Measurements from ENCODE around the gene MS4A18. TPM values are rescaled to one million over a fixed set of nuclear protein-coding genes. Genes with fewer than 3 reads are reported as not detected.
"Not testable (repeated sequence)": the region's sequence is repeated elsewhere in the genome, so short reads cannot be mapped to it uniquely, and the experiment has no call there.

MS4A18 gene
- total RNA-seq (2014; rRNA removed; shearing (Covaris generic)) (not detected in 2 replicates), polyA plus RNA-seq (2016; fragmentation: Nextera tagmentation; extraction: Ambion mirVana) (not detected in 2 replicates)

DNA sequence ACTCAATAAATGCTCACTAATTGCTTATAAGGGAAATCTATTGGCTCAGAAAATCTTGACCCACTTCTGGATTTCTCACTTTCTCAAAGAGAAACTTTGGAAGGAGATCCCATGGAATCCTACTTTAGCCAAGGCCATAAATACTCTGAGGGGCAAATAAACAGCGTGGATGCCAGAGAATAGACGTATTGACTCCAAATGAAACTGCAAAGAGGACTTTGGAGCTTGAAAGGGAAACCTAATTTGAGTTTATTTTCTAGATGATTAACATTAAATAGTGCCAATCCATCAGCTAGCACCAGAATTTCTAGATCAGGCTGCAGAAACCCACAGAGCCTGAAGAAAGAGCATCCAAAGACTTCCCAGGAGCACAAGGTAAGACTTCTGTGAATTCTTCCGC is at the start of gene MS4A18:
MS4A18 (plus strand) TSS at position 301 of the 400 bp plus-strand sequence.
- Histone ChIP-seq H3K4me2 (ENCODE audit: unreplicated experiment) (no peak within 1 kb of the TSS), H3K9ac (no peak within 1 kb of the TSS), H3F3A (ENCODE audit: insufficient read depth) (no peaks in the 10 kb centered on the region), H3K9me3 (ENCODE audit: low read depth) (no peaks in the 10 kb centered on the region), H3K79me2 (ENCODE audit: insufficient read depth) (no peaks in the 10 kb centered on the region), H3K4me3 (no peak within 1 kb of the TSS), H3K36me3 (ENCODE audit: low read depth) (no peaks in the 10 kb centered on the region), H3K9me2 (ENCODE audit: insufficient read depth) (no peaks in the 10 kb centered on the region), H3K27me3 (replicated peaks; ENCODE audit: insufficient read depth) (no peaks in the 10 kb centered on the region), H2AFZ (no peak within 1 kb of the TSS), H3K27ac (no peak within 1 kb of the TSS), H3K4me1 (ENCODE audit: insufficient read depth) (no peaks in the 10 kb centered on the region), H4K20me1 (ENCODE audit: insufficient read depth) (no peaks in the 10 kb centered on the region)
- in situ Hi-C loops (cut with MboI), result no loop called here
- TF ChIP-seq EZH2phosphoT487 (IDR thresholded peaks at IDR 0.05; ENCODE audit: insufficient read depth, low read depth) (no peak), EZH2 (IDR thresholded peaks at IDR 0.05; ENCODE audit: insufficient read depth, poor library complexity, severe bottlenecking) (no peak)
- WGBS, 2 experiments (ENCODE audit: low coverage in 1 of 2, low lambda C conversion rate in 2 of 2, missing lambda C conversion rate in 2 of 2), result 36 to 40% methylated on average over 3 of the region's 3 CpGs
- DNase-seq, result no peak

DNA sequence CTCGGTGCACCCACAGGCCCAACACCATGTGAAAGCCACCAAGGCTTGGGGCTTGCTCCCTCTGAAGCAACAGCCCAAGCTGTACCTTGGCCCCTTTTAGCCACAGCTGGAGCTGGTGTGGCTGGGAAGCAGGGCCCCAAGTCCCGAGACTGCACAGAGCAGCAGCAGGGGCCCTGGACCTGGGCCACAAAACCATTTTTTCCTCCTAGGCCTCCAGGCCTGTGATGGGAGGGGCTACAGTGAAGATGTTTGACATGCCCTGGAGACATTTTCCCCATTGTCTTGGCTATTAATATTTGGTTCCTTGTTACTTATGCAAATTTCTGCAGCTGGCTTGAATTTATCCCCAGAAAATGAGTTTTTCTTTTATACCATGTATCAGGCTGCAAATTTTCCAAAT is 46.3 kb upstream of the MS4A18 start:
- H2AFZ ChIP-seq; H3F3A ChIP-seq (ENCODE audit: insufficient read depth); H3K36me3 ChIP-seq (ENCODE audit: low read depth); H3K9ac ChIP-seq; H3K4me3 ChIP-seq; H3K79me2 ChIP-seq (ENCODE audit: insufficient read depth); H4K20me1 ChIP-seq (ENCODE audit: insufficient read depth); DNase-seq; H3K9me2 ChIP-seq (ENCODE audit: insufficient read depth); H3K27me3 ChIP-seq (replicated peaks; ENCODE audit: insufficient read depth); H3K27ac ChIP-seq; in situ Hi-C loops (cut with MboI); H3K4me1 ChIP-seq (ENCODE audit: insufficient read depth); H3K4me2 ChIP-seq (ENCODE audit: unreplicated experiment); H3K9me3 ChIP-seq (ENCODE audit: low read depth): not testable (repeated sequence)
- WGBS, 2 experiments (ENCODE audit: low coverage in 1 of 2, low lambda C conversion rate in 2 of 2, missing lambda C conversion rate in 2 of 2), result 19 to 39% methylated on average over 2 of the region's 2 CpGs

DNA sequence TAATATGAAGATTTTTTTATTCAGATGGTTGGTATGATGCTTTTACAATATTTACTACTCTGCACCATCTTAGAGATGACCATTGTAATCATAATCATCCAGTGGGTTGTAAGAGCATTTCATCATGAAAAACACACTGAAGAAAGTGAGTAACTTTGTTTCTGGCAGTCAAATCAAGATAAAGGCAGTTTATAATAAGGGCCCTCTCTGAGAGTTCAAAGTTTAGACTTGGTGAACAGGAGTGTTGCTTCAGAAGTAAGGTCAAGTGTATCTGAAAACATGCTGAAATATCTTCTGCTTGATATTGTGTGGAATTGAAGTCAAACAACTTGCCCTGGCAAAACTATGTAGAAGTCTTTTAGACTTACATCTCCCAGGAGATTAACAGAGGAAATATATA is 44.6 kb upstream of the MS4A18 start:
- Histone ChIP-seq H3K9me2 (ENCODE audit: insufficient read depth) (no peaks in the 10 kb centered on the region), H3F3A (ENCODE audit: insufficient read depth) (no peaks in the 10 kb centered on the region), H3K27ac (no peak overlapping the region), H3K27me3 (replicated peaks; ENCODE audit: insufficient read depth) (no peaks in the 10 kb centered on the region), H3K79me2 (ENCODE audit: insufficient read depth) (no peaks in the 10 kb centered on the region), H3K36me3 (ENCODE audit: low read depth) (no peaks in the 10 kb centered on the region), H3K9me3 (ENCODE audit: low read depth) (no peaks in the 10 kb centered on the region), H4K20me1 (ENCODE audit: insufficient read depth) (no peaks in the 10 kb centered on the region), H3K4me3 (no peak overlapping the region), H3K4me2 (ENCODE audit: unreplicated experiment) (no peak overlapping the region), H3K9ac (no peak overlapping the region), H2AFZ (no peak overlapping the region), H3K4me1 (ENCODE audit: insufficient read depth) (no peaks in the 10 kb centered on the region)
- TF ChIP-seq EZH2phosphoT487 (IDR thresholded peaks at IDR 0.05; ENCODE audit: insufficient read depth, low read depth), result no peak
- TF ChIP-seq EZH2 (IDR thresholded peaks at IDR 0.05; ENCODE audit: insufficient read depth, poor library complexity, severe bottlenecking), result no peak
- in situ Hi-C loops (cut with MboI), result no loop called here
- DNase-seq, result no peak

DNA sequence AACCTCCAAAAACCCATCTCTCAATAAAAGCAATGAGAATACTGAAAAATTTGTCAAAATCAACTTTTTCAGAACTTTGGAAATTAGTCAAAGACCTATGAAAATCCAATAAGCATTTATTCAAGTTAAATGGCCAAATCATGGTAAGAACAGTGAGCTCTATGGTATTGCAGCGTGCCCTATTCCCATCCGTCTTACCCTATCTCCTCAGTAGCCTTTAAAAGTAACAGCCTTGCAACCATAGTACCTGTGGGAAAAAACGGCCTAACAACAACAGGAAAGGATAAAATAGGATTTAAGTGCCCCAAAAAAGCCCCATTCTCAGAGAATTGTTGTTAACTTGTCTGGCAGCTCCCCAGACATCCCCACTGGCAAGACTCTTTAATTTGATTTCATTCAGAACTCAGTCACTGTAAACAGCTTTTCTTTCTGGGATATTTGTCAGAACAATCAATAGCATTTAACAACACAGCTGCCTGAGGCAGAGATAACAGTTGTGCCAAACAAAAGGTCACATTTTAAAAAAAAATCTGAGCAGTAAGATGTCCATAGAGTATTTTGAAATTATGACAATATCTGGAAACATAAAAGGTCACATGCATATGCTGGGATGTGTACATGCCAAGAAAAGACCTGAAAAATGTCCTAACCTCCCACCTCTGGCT is 43.9 kb upstream of the MS4A18 start:
- DNase-seq, result no peak
- H3K9me3 ChIP-seq (ENCODE audit: low read depth), result no peaks in the 10 kb centered on the region
- H3F3A ChIP-seq (ENCODE audit: insufficient read depth), result no peaks in the 10 kb centered on the region
- H3K27me3 ChIP-seq (replicated peaks; ENCODE audit: insufficient read depth), result no peaks in the 10 kb centered on the region
- H4K20me1 ChIP-seq (ENCODE audit: insufficient read depth), result no peaks in the 10 kb centered on the region
- whole genome bisulfite sequencing, 2 experiments (ENCODE audit: low coverage in 1 of 2, low lambda C conversion rate in 2 of 2, missing lambda C conversion rate in 2 of 2), result 4 to 8% methylated on average over 3 of the region's 3 CpGs
- no peaks in the 10 kb centered on the region for H3K9me2 ChIP-seq (ENCODE audit: insufficient read depth)
- no peak overlapping the region for H3K9ac ChIP-seq
- no peak for TF ChIP-seq EZH2 (IDR thresholded peaks at IDR 0.05; ENCODE audit: insufficient read depth, poor library complexity, severe bottlenecking)
- TF ChIP-seq EZH2phosphoT487 (IDR thresholded peaks at IDR 0.05; ENCODE audit: insufficient read depth, low read depth), result no peak
- no peak overlapping the region for H3K4me3 ChIP-seq
- no peaks in the 10 kb centered on the region for H3K36me3 ChIP-seq (ENCODE audit: low read depth)
- no peak overlapping the region for H3K27ac ChIP-seq
- in situ Hi-C loops (cut with MboI), result no loop called here
- H3K4me1 ChIP-seq (ENCODE audit: insufficient read depth), result no peaks in the 10 kb centered on the region
- no peak overlapping the region for H3K4me2 ChIP-seq (ENCODE audit: unreplicated experiment)
- no peak overlapping the region for H2AFZ ChIP-seq
- H3K79me2 ChIP-seq (ENCODE audit: insufficient read depth), result no peaks in the 10 kb centered on the region

DNA sequence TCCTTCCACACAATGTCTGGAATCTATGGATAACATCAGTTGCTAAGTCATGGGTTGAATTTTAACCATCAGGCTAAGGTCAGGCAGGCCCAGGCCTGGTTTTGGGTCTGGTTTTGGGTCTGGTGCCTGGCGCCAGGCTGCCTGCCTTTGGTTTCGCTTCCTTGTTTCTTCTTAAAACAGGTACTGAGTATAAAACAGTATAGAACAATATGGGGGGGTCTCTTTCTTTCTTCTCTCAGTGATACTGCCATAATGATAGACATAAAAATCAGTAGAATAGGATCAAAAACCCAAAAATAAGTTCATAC is 40.0 kb upstream of the MS4A18 start:
- H3K9me3 ChIP-seq (ENCODE audit: low read depth); DNase-seq: not testable (repeated sequence)

More for the DNA sequence above, 40.0 kb upstream of the MS4A18 start:
- H3K27me3 ChIP-seq (replicated peaks; ENCODE audit: insufficient read depth); H2AFZ ChIP-seq; H3K4me1 ChIP-seq (ENCODE audit: insufficient read depth); H3F3A ChIP-seq (ENCODE audit: insufficient read depth); H3K9me2 ChIP-seq (ENCODE audit: insufficient read depth); H3K36me3 ChIP-seq (ENCODE audit: low read depth); H4K20me1 ChIP-seq (ENCODE audit: insufficient read depth); H3K79me2 ChIP-seq (ENCODE audit: insufficient read depth); in situ Hi-C loops (cut with MboI); H3K4me2 ChIP-seq (ENCODE audit: unreplicated experiment); H3K9ac ChIP-seq; H3K27ac ChIP-seq; H3K4me3 ChIP-seq: not testable (repeated sequence)
- WGBS, 2 experiments (ENCODE audit: low coverage in 1 of 2, low lambda C conversion rate in 2 of 2, missing lambda C conversion rate in 2 of 2), result 19 to 40% methylated on average over 2 of the region's 2 CpGs
